A549 (cell line): ENCODE measurements around the gene TIMM17A. TPM values are rescaled to one million over a fixed set of nuclear protein-coding genes. Genes with fewer than 3 reads are reported as not detected.

Experiments
- ATAC-seq, 2 experiments: fragments of 200-7000 bp in 1 of 2; fragments of >200 bp in 1 of 2; cut with Nextera tagmentation in 1 of 2; cut with Tn5 transposase in 1 of 2; 3 replicates each; pipeline versions ENCODE4 v1.8.0 to v1.9.1; 2018 to 2020; ENCODE audit warnings: mild to moderate bottlenecking in 1 of 2, moderate library complexity in 1 of 2
- CTCF ChIA-PET: fragments of 300-600 bp; sonication (Branson Sonifier 250); formaldehyde crosslinking; extraction: SDS; loops from one replicate; lab custom pipeline; 2021; ENCODE audit warnings: antibody characterized with exemption, inconsistent platforms; lab: Yijun Ruan, JAX
- POLR2A ChIA-PET: fragments of 350-600 bp; formaldehyde crosslinking; extraction: SDS; loops from one replicate; lab custom pipeline; 2021; ENCODE audit warnings: antibody characterized with exemption, inconsistent platforms; lab: Yijun Ruan, JAX
- DNase-seq, 2 experiments: peaks; one replicate each; pipeline versions ENCODE4 v3.0.0 to v3.0.0-alpha.2; 2011 to 2016; ENCODE audit warnings: low read depth in 1 of 2, low spot score in 1 of 2
- FAIRE-seq: peaks from 2 replicates; lab custom pipeline; 2011; peaks lifted over from hg19 to GRCh38; lab: Jason Lieb, UNC
- H3K27ac ChIP-seq, 2 experiments: fragments of >200 bp; sonication (Bioruptor Twin); formaldehyde crosslinking; 3 replicates each; pipeline ENCODE4 v1.5.1; 2016 to 2017
- H3K4me1 ChIP-seq: fragments of >200 bp; sonication (Bioruptor Twin); formaldehyde crosslinking; 3 replicates; pipeline ENCODE4 v1.6.1; 2016
- H3K4me2 ChIP-seq: fragments of >200 bp; sonication (Bioruptor Twin); formaldehyde crosslinking; 3 replicates; pipeline ENCODE4 v1.6.1; 2016
- H3K4me3 ChIP-seq: fragments of >200 bp; sonication (Bioruptor Twin); formaldehyde crosslinking; 3 replicates; pipeline ENCODE4 v1.5.1; 2016
- H3K9me3 ChIP-seq: fragments of >200 bp; sonication (Bioruptor Twin); formaldehyde crosslinking; 3 replicates; pipeline ENCODE4 v1.6.1; 2016
- ATOH8 ChIP-seq: fragments of 250-450 bp; sonication (Bioruptor Pico); IDR thresholded peaks from 2 replicates; pipeline ENCODE4 v1.5.0; 2020; ENCODE audit warnings: low read depth, mild to moderate bottlenecking, moderate library complexity
- CBX8 ChIP-seq: fragments of 200-600 bp; sonication (generic); IDR thresholded peaks from 2 replicates; pipeline ENCODE4 v1.6.1; 2016
- CEBPB ChIP-seq, 2 experiments: fragments of >200 bp in 1 of 2; sonication (Bioruptor Twin) in 1 of 2; formaldehyde crosslinking in 1 of 2; IDR thresholded peaks; 2 replicates each; pipeline ENCODE4 v1.6.1; 2012 to 2016
- CHD4 ChIP-seq: fragments of 200-600 bp; sonication (generic); IDR thresholded peaks from 2 replicates; pipeline ENCODE4 v1.6.1; 2016; ENCODE audit warnings: antibody characterized with exemption, mild to moderate bottlenecking, borderline replicate concordance
- CTCF ChIP-seq: fragments of >200 bp; sonication (Bioruptor Twin); formaldehyde crosslinking; IDR thresholded peaks from 3 replicates; pipeline ENCODE4 v1.5.1; 2016
- ESRRA ChIP-seq: fragments of 150-350 bp; IDR thresholded peaks from 2 replicates; pipeline ENCODE4 v1.6.1; 2014; ENCODE audit warnings: mild to moderate bottlenecking, low read length, borderline replicate concordance
- FOSL2 ChIP-seq, 2 experiments: fragments of 450-650 bp in 1 of 2; fragments of >200 bp in 1 of 2; sonication (Bioruptor Twin) in 1 of 2; formaldehyde crosslinking; IDR thresholded peaks; 2 replicates each; pipeline versions ENCODE4 v1.5.0 to v1.6.1; 2016 to 2020; ENCODE audit warnings: mild to moderate bottlenecking in 1 of 2, moderate library complexity in 1 of 2
- HES2 ChIP-seq: fragments of >200 bp; sonication (Bioruptor Twin); formaldehyde crosslinking; IDR thresholded peaks from 2 replicates; pipeline ENCODE4 v1.6.1; 2016
- HOXA7 ChIP-seq: fragments of 250-450 bp; sonication (Bioruptor Pico); IDR thresholded peaks from 2 replicates; pipeline ENCODE4 v1.5.0; 2020; ENCODE audit warnings: mild to moderate bottlenecking, moderate library complexity
- HOXB13 ChIP-seq: fragments of 250-450 bp; sonication (Bioruptor Pico); IDR thresholded peaks from 2 replicates; pipeline ENCODE4 v1.5.0; 2020; ENCODE audit warnings: low read depth, mild to moderate bottlenecking, moderate library complexity
- KDM5A ChIP-seq: fragments of 200-600 bp; sonication (generic); IDR thresholded peaks from 2 replicates; pipeline ENCODE4 v1.6.1; 2016; ENCODE audit warnings: antibody characterized with exemption, mild to moderate bottlenecking
- MAX ChIP-seq: IDR thresholded peaks from 2 replicates; pipeline ENCODE4 v1.6.1; 2012
- MAZ ChIP-seq: fragments of 150-350 bp; IDR thresholded peaks from 2 replicates; pipeline ENCODE4 v1.6.1; 2014; ENCODE audit warnings: antibody characterized with exemption, low read depth, low read length, borderline replicate concordance
- NPAS2 ChIP-seq: fragments of 250-450 bp; sonication (Bioruptor Pico); IDR thresholded peaks from 2 replicates; pipeline ENCODE4 v1.8.0; 2022; ENCODE audit warnings: mild to moderate bottlenecking, moderate library complexity, borderline replicate concordance
- RAD21 ChIP-seq, 2 experiments: fragments of >200 bp in 1 of 2; sonication (Bioruptor Twin) in 1 of 2; formaldehyde crosslinking in 1 of 2; IDR thresholded peaks in 1 of 2; conservative IDR thresholded peaks in 1 of 2; 2 replicates in 1 of 2; 3 replicates in 1 of 2; pipeline ENCODE4 v1.6.1; 2012 to 2018; ENCODE audit warnings: inconsistent platforms in 1 of 2
- RARB ChIP-seq: fragments of 250-450 bp; sonication (Bioruptor Pico); IDR thresholded peaks from 2 replicates; pipeline ENCODE4 v1.8.0; 2021; ENCODE audit warnings: mild to moderate bottlenecking, moderate library complexity
- REST ChIP-seq: fragments of 200-600 bp; sonication (generic); IDR thresholded peaks from 2 replicates; pipeline ENCODE4 v1.6.1; 2016; ENCODE audit warnings: antibody characterized with exemption, mild to moderate bottlenecking, moderate library complexity
- RFX5 ChIP-seq: fragments of 450-650 bp; IDR thresholded peaks from 2 replicates; pipeline ENCODE4 v1.7.1; 2014; ENCODE audit warnings: antibody characterized with exemption, mild to moderate bottlenecking, moderate library complexity
- RNF2 ChIP-seq: fragments of 200-600 bp; sonication (generic); IDR thresholded peaks from 2 replicates; pipeline ENCODE4 v1.6.1; 2016; ENCODE audit warnings: low read depth, mild to moderate bottlenecking, antibody characterized with exemption, moderate library complexity, borderline replicate concordance
- SMC3 ChIP-seq: fragments of >200 bp; sonication (Bioruptor Twin); formaldehyde crosslinking; IDR thresholded peaks from 3 replicates; pipeline ENCODE4 v1.6.1; 2018; ENCODE audit warnings: inconsistent platforms
- TFCP2L1 ChIP-seq: fragments of 250-450 bp; sonication (Bioruptor Pico); IDR thresholded peaks from 2 replicates; pipeline ENCODE4 v1.5.0; 2021; ENCODE audit warnings: mild to moderate bottlenecking
- TP53 ChIP-seq: fragments of 250-450 bp; sonication (Bioruptor Pico); IDR thresholded peaks from 2 replicates; pipeline ENCODE4 v1.5.0; 2021; ENCODE audit warnings: mild to moderate bottlenecking, moderate library complexity
- WGBS: methylation state at CpG from one replicate; pipeline ENCODE4 v1.1.6; 2017; ENCODE audit errors: missing lambda C conversion rate; 5-methylcytosine and 5-hydroxymethylcytosine counted together
- polyA plus RNA-seq, 4 experiments: library from polyadenylated mRNA; depleted of rRNA in 3 of 4; stranded (reverse); fragments of >200 nt; fragmentation: RNase III in 1 of 4; extraction: RNeasy Plus Mini Kit Qiagen cat#74134 plus additional on column Dnase treatment in 1 of 4; gene quantifications; 2 replicates in 3 of 4; 3 replicates in 1 of 4; pipeline ENCODE4 v1.2.3, GENCODE V29; 2011 to 2017

The TIMM17A gene
- polyA plus RNA-seq, 2 of the 4 experiments (the other 2 are of a cell fraction) = 127 to 134 TPM

GRCh38 chr1:201945863-201946223, 9.5 kb upstream of the TIMM17A start (continued):
- TF ChIP-seq CTCF = no peak
- no peak for TF ChIP-seq FOSL2 (IDR thresholded peaks at IDR 0.05)
- no peak for TF ChIP-seq FOSL2 (CRISPR knock-in tag; IDR thresholded peaks at IDR 0.05)
- TF ChIP-seq, all 56 proteins: peak for 0

- POLR2A ChIA-PET = interaction anchor here (1.0 kb wide), 1 partner anchor 9 kb away, joined by 4 read pairs; the partner anchor contains the start of gene TIMM17A
These were observed 8.9 kb upstream of the TIMM17A start, which contains the start of gene LMOD1 for GRCh38 chr1:201946224-201946908. Gene LMOD1, minus strand, starts transcription at chr1:201946548. Its CDS starts 208 bp downstream, at chr1:201946340.

More at GRCh38 chr1:201946224-201946908, 8.9 kb upstream of the TIMM17A start, which contains the start of gene LMOD1:
- Histone ChIP-seq H3K4me1 (no peaks in the 10 kb centered on the region), H3K4me3 (no peak within 1 kb of the TSS), H3K27ac (no peak within 1 kb of the TSS), H3K9me3 (no peaks in the 10 kb centered on the region), H3K4me2 (no peak within 1 kb of the TSS)
- FAIRE-seq (no peak), ATAC-seq (peak in 1 of 2 experiments; percentile 69; a peak in 3 of 6 replicates), DNase-seq (no peak)
- 58% methylated on average over 23 of the region's 28 CpGs for WGBS
- no peak for TF ChIP-seq KDM5A
- TF ChIP-seq SMC3 = no peak
- no peak for TF ChIP-seq CHD4
- no peak for TF ChIP-seq NPAS2
- no peak for TF ChIP-seq MAX
- TF ChIP-seq ATOH8 (CRISPR knock-in tag) = no peak
- no peak for TF ChIP-seq TP53 (CRISPR knock-in tag)
- no peak for TF ChIP-seq ESRRA
- TF ChIP-seq CEBPB (IDR thresholded peaks at IDR 0.05) = no peak
- TF ChIP-seq RFX5 = no peak
- no peak for TF ChIP-seq HES2
- no peak for TF ChIP-seq RARB (CRISPR knock-in tag)
- no peak for TF ChIP-seq HOXB13 (CRISPR knock-in tag)
- TF ChIP-seq CBX8 = no peak
- no peak for TF ChIP-seq RAD21 (conservative IDR thresholded peaks at IDR 0.05 in 1 of 2, IDR thresholded peaks at IDR 0.05 in 1 of 2)
- TF ChIP-seq MAZ = no peak
- TF ChIP-seq REST = no peak
- no peak for TF ChIP-seq HOXA7 (CRISPR knock-in tag)
- no peak for TF ChIP-seq TFCP2L1 (CRISPR knock-in tag)
- no peak for TF ChIP-seq RNF2
- CTCF ChIA-PET = interaction anchor here (0.9 to 4.6 kb wide), 6 partner anchors 8 to 50 kb away, joined by 3 to 37 read pairs (median 10); partner anchors contain the start of gene TIMM17A
